GM19438 (cell line): ENCODE data around the gene ADAMTS2.

Experiments used
- ATAC-seq: cut with Tn5 transposase; IDR thresholded peaks from one replicate; pipeline ENCODE4 v1.9.1; 2021; ENCODE audit warnings: low read depth; ENCODE audit not compliant: unreplicated experiment

Gene ADAMTS2

GRCh38 chr5:179168664-179169063 is 176.6 kb downstream of the ADAMTS2 start:
- ATAC-seq = no peak

DNA sequence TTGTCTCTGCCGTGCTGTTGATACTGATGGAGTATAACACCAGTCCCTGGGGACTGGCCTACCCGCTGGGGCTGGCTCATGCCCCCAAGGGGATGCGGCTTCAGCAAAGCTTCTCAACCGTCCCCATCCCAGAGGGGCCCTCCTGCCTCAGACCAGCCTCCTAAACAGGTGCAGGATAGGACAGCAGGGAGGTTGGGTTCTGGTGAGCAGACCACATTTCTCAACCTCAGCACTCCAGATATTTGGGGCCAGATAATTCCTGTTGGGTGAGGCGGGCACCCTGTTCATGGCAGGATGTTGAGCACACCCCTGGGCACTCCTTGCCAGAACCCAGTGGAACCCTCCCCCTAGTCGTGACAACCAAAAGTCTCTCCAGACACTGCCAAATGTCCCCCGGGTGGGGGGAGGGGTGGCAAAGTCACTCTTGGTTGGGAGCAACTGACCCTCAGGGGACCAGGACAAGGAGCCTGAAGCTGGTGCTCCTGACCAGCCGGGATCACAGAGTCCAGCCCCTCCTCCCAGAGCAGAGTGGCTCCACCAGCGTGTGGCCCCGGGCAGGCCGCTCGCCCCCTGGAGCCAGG is 177.3 kb downstream of the ADAMTS2 start:
- no peak for ATAC-seq

DNA sequence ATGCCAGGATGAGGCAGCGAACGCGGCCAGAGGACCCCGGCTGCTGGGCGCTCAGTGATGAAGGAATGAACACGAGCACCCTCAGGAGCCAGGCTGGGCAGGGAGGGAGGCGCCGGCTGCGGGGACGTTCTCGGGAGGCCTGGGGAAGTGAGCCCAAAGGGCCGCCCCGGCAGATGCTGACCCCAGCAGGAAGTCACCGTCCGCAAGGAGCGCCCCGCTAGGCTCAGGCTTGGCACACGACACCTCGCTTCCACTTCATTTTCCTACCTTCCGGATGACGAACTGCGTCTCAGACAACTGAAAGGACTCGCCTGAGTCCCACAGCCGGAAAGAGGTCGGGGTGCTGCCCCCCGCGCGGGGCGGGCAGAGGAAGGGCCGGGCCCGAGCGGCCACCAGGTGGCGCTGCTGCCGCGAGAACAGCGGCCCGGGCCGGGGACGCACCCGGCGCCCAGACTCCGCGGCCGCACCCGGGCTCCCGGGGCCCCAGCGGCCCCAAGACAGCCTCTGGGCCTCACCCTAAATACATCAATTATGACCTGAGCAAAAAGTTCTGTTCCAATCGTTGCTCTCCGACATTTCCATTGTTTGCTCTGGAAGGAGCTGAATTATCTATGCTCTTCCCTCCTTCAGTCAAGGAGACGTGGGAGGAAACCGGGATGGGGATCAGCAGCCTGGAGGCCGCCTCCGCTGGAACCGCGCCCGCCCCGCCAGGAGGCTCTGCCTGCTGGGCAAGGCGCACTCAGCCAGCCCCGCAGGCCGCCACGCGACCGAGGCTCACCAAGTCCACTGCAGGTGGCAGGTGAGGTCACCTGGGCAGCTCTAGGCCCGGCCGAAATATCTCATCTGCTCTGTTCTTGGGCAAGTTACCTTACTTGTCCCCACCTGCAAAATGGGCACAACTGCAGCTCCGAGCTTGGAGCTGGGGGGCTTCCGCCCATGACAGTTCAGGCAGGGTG is 178.1 kb downstream of the ADAMTS2 start:
- ATAC-seq = peak; percentile 78

DNA sequence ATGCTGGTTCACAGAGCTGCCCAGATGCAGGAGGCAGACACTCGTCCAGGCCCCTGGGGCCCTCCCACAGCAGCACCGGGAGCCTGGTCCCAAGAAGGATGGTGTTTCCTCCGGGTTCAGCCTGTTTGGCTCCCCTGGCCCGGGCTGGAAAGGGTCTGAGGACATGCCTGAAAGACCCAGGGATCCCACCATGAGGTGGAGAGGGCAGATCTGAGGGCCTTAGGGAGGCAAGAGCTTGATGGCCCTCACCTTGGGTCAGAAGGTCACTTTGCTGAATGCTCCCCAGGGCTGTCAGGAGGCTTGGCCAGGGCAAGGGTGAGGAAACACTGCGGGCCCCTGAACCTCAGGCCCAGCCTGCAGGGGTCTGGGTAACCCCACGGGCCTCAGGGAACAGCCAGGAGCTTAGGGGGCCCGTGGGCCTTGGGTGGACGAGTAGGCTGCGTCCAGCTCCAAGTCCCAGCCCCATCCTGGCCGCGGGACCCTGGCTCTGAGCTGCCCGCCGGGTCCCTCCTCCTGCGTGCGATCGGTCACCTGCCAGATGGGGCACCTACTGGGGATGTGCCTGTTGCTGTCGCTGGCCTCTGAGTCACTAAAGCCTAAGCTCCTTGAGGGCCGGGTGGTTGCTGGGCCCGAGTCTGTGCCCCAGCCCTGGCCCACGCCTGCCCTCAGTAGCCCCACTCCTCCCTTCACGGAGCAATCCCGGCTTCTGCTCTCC is 178.9 kb downstream of the ADAMTS2 start:
- ATAC-seq = no peak

DNA sequence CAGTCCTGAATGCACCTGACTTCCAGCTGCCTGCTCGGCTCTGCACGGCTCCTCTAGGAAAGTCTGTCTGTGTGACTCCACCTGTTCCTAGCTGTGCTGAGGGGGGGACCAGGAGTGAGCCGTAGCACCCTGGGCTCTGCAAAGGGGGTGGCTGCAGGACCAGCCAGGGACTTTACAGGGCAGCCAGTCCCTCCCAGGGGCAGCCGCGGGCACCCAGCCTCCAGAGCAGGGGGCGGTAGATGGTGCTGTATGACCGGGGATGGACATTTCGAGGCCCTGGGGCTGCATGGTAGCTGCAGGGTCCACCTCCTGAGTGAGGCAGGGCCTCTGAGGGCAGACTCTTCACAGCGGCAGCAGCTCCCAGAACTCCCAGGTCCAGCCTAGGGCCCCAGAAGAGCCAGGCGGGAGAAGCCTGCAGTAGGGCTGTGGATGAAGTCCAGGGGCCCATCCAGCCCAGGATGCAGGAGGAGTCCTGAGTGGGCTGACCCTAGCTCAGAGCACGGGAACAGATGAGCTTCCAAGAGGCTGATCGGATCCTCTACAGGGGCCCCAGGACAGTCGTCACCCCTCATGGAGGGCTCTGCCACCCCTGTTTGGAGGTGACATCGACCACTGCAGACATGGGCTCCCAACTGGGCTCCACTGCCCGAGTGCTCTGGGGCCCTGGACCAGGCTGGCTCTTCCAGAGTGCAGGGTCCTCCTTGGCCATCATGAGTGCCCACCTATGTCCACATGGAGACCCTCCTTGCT is 179.7 kb downstream of the ADAMTS2 start:
- no peak for ATAC-seq

DNA sequence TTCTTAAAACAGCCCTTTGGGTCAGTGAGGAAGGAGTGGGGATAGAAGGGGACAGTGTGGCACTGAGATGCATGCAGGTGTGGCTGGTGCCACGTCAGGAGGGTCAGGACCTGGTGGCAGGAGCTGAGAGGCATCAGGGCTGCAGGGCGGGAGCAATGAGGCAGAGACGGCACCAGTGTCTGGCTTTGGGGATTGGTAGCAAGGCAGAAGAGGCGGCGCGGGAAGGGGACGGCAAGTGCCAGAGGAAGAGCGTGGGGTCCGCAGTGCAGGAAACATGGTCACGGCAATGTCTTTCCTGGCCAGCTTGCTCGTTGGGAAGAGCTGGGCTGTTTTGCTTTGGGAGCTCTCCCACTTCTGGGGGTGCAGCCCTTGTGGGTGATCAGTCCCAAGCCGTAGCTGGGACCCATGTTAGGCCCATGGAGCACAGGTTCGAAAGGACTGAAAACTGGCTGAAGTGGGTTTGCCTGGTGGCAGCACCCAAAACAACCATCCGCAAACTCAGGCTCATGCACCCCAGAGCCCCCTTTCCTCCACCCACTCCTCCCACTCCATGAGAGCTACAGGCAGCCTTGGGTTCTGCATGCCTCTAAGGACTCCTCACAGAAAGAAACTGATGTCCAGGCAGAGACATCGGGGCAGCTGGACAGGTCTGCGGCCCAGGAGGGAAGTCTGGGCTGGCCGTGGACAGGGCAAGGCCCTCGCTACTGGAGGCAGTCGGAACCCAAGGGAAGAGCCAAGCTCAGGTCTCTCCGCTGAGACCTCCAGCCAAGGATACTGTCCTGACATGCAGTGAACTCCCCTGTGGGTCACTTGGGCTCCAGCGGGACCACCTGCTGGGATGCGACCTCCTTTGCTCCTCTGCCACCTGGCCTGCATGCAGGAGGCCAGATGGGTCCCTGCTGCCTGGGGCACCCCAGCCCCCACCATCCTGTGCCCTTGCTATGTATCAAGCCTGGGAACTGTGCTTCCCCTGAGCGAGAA is 180.6 kb downstream of the ADAMTS2 start:
- no peak for ATAC-seq

GRCh38 chr5:179163236-179164155 is 181.8 kb downstream of the ADAMTS2 start:
- ATAC-seq = no peak

DNA sequence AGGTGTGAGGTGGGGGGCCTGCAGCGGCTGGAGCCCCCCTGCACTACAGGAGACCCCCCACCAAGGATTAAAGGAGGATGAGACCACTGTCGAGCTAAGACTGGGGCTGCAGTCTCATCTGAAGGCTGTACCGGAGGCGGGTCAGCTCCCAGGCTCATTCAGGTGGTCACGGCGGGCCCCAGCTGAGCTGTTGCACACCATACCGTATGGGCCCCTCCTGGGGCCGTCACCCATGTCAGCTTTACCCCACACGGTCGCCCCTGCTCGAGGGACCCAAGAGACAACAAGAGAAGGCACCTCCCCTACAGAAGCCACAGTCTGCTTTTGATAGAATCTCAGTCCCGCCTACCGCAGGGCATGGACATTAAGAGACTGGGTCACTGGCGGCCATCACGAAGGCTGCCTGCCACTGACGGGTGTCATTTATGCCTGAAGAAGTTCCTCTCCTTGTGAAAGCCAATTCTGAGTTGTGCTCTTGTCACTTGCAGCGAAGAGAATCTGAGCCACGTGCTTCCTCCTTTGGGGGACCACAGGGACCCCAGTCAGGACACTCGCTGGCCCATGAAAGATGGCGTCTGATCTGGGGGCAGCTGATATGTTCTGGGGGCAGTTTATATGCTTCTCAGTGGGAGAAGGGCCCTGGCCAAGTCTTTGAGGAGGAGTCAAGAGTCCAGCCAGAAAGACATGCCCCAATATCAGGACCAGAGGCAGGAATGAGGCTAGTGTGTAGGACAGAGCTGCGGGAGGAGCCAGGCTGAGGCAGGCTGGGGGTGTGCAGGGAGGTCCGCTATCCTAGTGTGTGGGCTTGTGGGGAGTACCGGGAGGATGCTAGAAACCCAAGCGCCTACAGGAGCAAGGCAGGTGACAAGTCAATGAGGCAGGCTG is 182.7 kb downstream of the ADAMTS2 start:
- no peak for ATAC-seq

- no peak for ATAC-seq
Measured at GRCh38 chr5:179161901-179162300, 183.4 kb downstream of the ADAMTS2 start.

DNA sequence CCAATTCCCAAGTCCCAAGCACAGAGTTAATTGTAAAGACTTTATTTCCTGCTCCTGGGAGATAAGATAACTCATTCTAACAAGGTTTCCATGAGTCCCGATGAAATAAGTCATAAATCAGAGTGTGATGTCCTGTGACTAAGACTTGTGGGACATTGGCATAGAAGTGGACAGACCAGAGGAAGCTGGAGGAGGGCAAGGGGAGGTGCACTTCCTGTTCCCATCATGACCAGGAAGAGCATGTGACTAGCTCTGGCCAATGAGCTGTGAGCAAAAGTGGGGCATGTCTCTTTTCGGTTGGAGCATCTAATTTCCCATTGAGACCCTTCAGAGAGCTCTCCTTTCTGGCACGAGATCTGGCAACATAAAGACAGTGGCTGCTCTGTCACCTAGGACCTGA is 184.7 kb downstream of the ADAMTS2 start:
- ATAC-seq = no peak

- no peak for ATAC-seq
Measured at GRCh38 chr5:179158556-179158955, 186.7 kb downstream of the ADAMTS2 start.

DNA sequence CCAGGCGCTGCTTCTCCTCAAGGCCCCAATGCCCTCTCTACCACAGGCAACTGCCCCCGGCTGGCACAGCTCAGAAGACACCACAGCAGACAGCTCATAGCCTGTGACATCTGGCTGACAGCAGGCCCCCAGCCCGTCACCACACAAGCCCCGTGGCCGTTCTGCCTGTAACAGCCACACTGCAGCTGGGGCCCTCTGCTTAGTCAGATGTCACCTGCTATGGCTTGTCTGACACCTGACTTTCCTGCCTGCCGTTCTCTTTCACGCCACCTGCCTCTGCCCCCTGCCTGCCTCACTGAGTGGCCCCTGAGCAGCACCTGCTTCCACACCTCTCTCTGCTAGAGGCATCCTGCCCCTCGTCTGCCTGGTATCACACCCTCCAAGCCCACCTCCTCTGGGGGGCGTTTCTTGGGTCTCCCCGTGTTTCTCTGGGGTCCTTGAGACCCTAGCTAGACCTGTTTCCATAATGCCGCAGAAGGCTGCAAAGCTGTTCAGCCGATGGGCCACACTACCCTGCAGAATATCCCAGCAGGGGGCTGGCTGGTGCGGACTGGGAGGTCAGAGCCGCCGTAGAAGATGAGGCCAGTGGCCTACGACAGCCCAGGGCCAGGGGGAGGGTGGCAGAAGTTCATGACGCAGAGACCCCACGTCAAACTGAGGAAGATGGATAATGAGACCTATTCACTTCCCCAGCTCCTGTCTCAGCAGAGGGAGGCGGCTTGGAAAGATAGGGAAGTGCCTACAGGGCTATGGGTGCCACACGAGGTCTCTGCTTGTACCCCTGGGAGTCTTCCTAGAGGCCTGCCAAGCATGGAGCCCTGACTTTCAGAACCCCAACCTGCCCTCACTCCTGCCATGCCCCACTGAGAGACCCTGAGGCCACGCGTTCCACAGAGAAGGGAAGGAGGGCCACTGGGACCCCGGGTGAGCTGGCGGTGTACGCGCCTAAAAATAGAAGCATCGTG is 190.0 kb downstream of the ADAMTS2 start:
- no peak for ATAC-seq

- ATAC-seq = no peak
Measured at GRCh38 chr5:179154346-179154990, 190.8 kb downstream of the ADAMTS2 start.

DNA sequence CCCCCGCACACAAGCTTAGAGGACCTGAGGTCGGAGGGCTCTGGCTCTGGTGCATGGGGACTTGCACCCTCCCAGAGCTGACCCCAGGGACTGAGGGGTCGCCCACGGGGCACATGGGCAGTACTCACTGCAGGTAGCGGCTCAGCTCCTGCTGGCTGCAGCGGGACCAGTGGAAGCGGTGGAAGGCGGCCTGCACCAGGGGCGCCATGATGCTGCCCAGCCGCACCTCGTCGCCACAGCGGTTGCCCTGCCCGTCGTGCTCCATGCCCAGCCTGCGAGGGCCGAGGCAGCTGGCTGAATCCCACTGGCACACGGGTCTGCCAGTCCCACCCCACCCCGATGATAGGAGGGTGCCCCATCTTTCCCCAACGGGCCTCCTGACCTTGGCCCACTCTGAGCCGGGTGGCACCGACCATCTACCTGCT is 191.3 kb downstream of the ADAMTS2 start:
- no peak for ATAC-seq

DNA sequence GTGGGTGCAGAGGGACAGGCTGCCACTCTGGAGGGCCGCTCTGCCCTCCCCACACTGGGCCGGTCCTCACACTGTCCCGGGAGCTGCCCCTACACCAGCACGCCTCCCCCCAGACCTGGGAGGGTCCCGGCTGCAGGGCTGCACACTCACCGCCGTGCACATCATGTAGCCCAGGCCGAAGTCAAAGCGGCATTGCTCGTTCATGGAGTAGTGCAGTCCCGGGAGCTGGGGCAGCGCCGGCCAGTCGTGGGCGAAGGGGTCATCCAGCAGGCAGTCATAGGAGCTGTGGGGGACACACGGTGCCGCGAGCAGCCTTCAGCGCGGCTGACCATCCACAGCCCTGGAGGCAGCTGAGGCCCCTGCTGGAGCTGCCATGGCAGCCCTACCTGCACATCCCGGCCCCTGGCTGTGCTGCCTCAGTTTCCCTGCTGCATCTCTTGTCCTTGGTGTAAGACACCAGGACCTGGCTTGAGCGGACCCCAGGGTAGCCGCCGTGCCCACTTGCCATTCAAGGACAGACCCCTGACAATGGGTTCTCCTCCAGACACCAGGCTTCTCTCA is 191.8 kb downstream of the ADAMTS2 start:
- ATAC-seq = no peak

GRCh38 chr5:179152941-179153340 is 192.3 kb downstream of the ADAMTS2 start:
- no peak for ATAC-seq
